ENCODE data around the gene SLC25A21. TPM values are rescaled to one million over a fixed set of nuclear protein-coding genes. Genes with fewer than 3 reads are reported as not detected.
A peak's percentile ranks its signal among the peaks of the same experiment; 100 is the strongest.

Gene SLC25A21
- total RNA-seq, 1 donor from 2014 or later: 1.2 TPM

DNA sequence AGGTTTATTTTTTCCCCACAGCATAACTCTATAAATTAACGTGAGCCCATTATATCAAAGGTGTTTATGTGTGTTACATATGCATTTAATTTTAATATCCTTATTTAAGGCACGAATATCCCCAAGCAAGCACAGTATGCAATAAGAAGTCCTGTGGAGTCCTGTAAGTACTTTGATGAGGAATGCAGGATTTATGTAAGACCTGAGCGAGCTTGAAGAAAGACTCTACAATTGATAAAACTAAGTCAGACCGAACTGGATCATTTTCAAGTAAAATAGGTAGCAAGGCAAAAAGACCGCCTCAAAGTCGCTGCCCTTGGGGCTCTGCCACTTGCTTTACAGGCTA, 755 bp downstream of the SLC25A21 start:
- Mint-ChIP-seq H3K9me3 (ENCODE audit: unreplicated experiment) (no peaks in the 10 kb centered on the region), H3K27me3 (ENCODE audit: unreplicated experiment) (no peaks in the 10 kb centered on the region), H3K36me3 (ENCODE audit: low read depth, unreplicated experiment) (no peaks in the 10 kb centered on the region), H3K4me1 (ENCODE audit: unreplicated experiment) (no peaks in the 10 kb centered on the region), H3K27ac (ENCODE audit: unreplicated experiment) (no peak overlapping the region), H3K4me3 (ENCODE audit: unreplicated experiment) (peak overlapping the region; percentile 96)
- TF ChIP-seq, protein P1, sequence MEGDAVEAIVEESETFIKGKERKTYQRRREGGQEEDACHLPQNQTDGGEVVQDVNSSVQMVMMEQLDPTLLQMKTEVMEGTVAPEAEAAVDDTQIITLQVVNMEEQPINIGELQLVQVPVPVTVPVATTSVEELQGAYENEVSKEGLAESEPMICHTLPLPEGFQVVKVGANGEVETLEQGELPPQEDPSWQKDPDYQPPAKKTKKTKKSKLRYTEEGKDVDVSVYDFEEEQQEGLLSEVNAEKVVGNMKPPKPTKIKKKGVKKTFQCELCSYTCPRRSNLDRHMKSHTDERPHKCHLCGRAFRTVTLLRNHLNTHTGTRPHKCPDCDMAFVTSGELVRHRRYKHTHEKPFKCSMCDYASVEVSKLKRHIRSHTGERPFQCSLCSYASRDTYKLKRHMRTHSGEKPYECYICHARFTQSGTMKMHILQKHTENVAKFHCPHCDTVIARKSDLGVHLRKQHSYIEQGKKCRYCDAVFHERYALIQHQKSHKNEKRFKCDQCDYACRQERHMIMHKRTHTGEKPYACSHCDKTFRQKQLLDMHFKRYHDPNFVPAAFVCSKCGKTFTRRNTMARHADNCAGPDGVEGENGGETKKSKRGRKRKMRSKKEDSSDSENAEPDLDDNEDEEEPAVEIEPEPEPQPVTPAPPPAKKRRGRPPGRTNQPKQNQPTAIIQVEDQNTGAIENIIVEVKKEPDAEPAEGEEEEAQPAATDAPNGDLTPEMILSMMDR (IDR thresholded peaks at IDR 0.05; ENCODE audit: unreplicated experiment): no peak
- no peak for DNase-seq (ENCODE audit: low spot score)

GRCh38 chr14:37170993-37171392, 1.4 kb downstream of the SLC25A21 start:
- Mint-ChIP-seq H3K4me3 (ENCODE audit: unreplicated experiment) (no peak overlapping the region), H3K4me1 (ENCODE audit: unreplicated experiment) (no peaks in the 10 kb centered on the region), H3K9me3 (ENCODE audit: unreplicated experiment) (no peaks in the 10 kb centered on the region), H3K36me3 (ENCODE audit: low read depth, unreplicated experiment) (no peaks in the 10 kb centered on the region), H3K27me3 (ENCODE audit: unreplicated experiment) (no peaks in the 10 kb centered on the region), H3K27ac (ENCODE audit: unreplicated experiment) (no peak overlapping the region)
- TF ChIP-seq, protein P1 (IDR thresholded peaks at IDR 0.05; ENCODE audit: unreplicated experiment): no peak
- no peak for DNase-seq (ENCODE audit: low spot score)

DNA sequence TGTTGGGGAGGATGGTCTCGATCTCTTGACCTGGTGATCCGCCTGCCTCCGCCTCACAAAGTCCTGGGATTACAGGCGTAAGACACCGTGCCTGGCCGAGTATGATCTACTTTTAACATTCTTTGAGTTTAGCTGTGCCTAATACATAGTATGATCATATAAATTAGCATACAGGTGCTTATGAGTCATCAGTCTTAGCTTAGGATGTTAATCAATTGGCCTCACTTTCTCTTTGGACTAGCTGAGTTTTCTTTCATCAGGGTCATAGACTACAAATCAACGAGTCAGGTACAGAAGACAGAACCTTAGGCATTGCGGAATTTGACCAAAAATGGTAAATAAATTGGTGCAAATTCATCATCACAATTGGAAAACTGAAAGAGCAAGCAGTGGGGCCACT, 2.2 kb downstream of the SLC25A21 start:
- DNase-seq (ENCODE audit: low spot score): no peak
- H3K36me3 Mint-ChIP-seq (ENCODE audit: low read depth, unreplicated experiment): no peaks in the 10 kb centered on the region
- no peaks in the 10 kb centered on the region for H3K27me3 Mint-ChIP-seq (ENCODE audit: unreplicated experiment)
- H3K4me1 Mint-ChIP-seq (ENCODE audit: unreplicated experiment): no peaks in the 10 kb centered on the region
- H3K9me3 Mint-ChIP-seq (ENCODE audit: unreplicated experiment): no peaks in the 10 kb centered on the region
- TF ChIP-seq, protein P1 (IDR thresholded peaks at IDR 0.05; ENCODE audit: unreplicated experiment): no peak
- no peak overlapping the region for H3K27ac Mint-ChIP-seq (ENCODE audit: unreplicated experiment)
- H3K4me3 Mint-ChIP-seq (ENCODE audit: unreplicated experiment): no peak overlapping the region

GRCh38 chr14:37168721-37169120, 3.7 kb downstream of the SLC25A21 start:
- DNase-seq (ENCODE audit: low spot score): no peak
- Mint-ChIP-seq H3K27me3 (ENCODE audit: unreplicated experiment) (no peaks in the 10 kb centered on the region), H3K9me3 (ENCODE audit: unreplicated experiment) (no peaks in the 10 kb centered on the region), H3K4me1 (ENCODE audit: unreplicated experiment) (no peaks in the 10 kb centered on the region), H3K4me3 (ENCODE audit: unreplicated experiment) (no peak overlapping the region), H3K27ac (ENCODE audit: unreplicated experiment) (no peak overlapping the region), H3K36me3 (ENCODE audit: low read depth, unreplicated experiment) (no peaks in the 10 kb centered on the region)
- TF ChIP-seq, protein P1 (IDR thresholded peaks at IDR 0.05; ENCODE audit: unreplicated experiment): no peak

GRCh38 chr14:37167151-37168047, 5.0 kb downstream of the SLC25A21 start:
- DNase-seq (ENCODE audit: low spot score): no peak
- Mint-ChIP-seq H3K36me3 (ENCODE audit: low read depth, unreplicated experiment) (no peaks in the 10 kb centered on the region), H3K27ac (ENCODE audit: unreplicated experiment) (no peak overlapping the region), H3K27me3 (ENCODE audit: unreplicated experiment) (no peaks in the 10 kb centered on the region), H3K9me3 (ENCODE audit: unreplicated experiment) (no peaks in the 10 kb centered on the region), H3K4me1 (ENCODE audit: unreplicated experiment) (no peaks in the 10 kb centered on the region), H3K4me3 (ENCODE audit: unreplicated experiment) (no peak overlapping the region)
- TF ChIP-seq, protein P1 (IDR thresholded peaks at IDR 0.05; ENCODE audit: unreplicated experiment): no peak

All from endothelial cell (in vitro differentiated cells).